SH-SY5Y (cell line): ENCODE results near the gene UTY.

ENCODE experiments used
- GATA2 ChIP-seq: IDR thresholded peaks from 2 replicates; pipeline ENCODE4 v1.6.1; 2011; ENCODE audit warnings: mild to moderate bottlenecking, low read depth, low read length
- GATA3 ChIP-seq: IDR thresholded peaks from 2 replicates; pipeline ENCODE4 v1.6.1; 2011; ENCODE audit warnings: low read depth, mild to moderate bottlenecking, low read length, moderate library complexity

DNA sequence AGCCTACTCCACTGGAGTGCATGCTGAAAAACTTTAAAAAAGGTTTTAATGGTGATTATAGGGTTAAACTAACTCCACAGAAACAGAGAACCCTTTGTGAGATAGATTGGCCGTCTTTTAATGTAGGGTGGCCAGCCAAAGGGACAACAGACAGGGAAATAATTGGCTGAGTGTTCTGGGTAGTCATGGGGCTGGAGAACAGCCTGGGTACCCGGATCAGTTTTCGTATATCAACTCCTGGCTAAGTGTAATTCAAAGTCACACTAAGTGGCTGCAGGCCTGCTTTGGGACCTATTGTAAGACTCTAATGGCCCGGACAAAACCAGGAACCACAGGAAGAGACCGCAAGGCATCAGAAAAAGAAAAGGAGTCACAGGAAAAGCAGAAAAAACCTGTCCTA, 139.9 kb downstream of the UTY start:
- no peak for TF ChIP-seq GATA2
- no peak for TF ChIP-seq GATA3
